ENCODE measurements around the gene OLFML2B. TPM values are rescaled to one million over a fixed set of nuclear protein-coding genes. Genes with fewer than 3 reads are reported as not detected.

The OLFML2B gene
- total RNA-seq, 1 experiment from 2014 or later, result 1.4 TPM

- H3K4me1 Mint-ChIP-seq, result peaks cover 15 to 20% of the 10 kb centered on the region in 2 experiments
- no peak overlapping the region for H3K23ac ChIP-seq (ENCODE audit: insufficient read length, low read depth, low read length)
- no CpG with 5 or more reads among the region's 9 CpGs for WGBS (ENCODE audit: extremely low coverage, insufficient read length, low lambda C conversion rate)
Observed at GRCh38 chr1:162009501-162010174, 14.0 kb downstream of the OLFML2B start.

More at GRCh38 chr1:162009501-162010174, 14.0 kb downstream of the OLFML2B start:
- H3K9me3 ChIP-seq (ENCODE audit: control insufficient read depth, low read depth, low read length), result no peaks in the 10 kb centered on the region
- Mint-ChIP-seq H3K4me3 (no peak overlapping the region), H3K36me3 (ENCODE audit: insufficient read depth in 1 of 3, low read depth in 3 of 3) (peaks cover 0 to 7% (median 1%) of the 10 kb centered on the region in 3 experiments; a peak in 4 of 7 replicates), H3K9me3 (peaks cover 2 to 8% of the 10 kb centered on the region in 2 experiments; a peak in 1 of 5 replicates), H3K27ac (no peak overlapping the region; a peak in 1 of 7 replicates), H3K27me3 (ENCODE audit: low read depth) (no peaks in the 10 kb centered on the region)
- H3K56ac ChIP-seq (ENCODE audit: insufficient read length, low read depth, low read length), result no peak overlapping the region
- no peaks in the 10 kb centered on the region for H3K79me1 ChIP-seq (ENCODE audit: insufficient read depth, low read depth, low read length, poor library complexity, severe bottlenecking)
- no peak overlapping the region for H3T11ph ChIP-seq (ENCODE audit: low read length)
- H3K23me2 ChIP-seq (ENCODE audit: insufficient read length, low read depth, low read length, poor library complexity, severe bottlenecking), result no peaks in the 10 kb centered on the region
- no peak overlapping the region for H3K4me2 ChIP-seq (ENCODE audit: insufficient read depth, insufficient read length, low read length)
- H3K18ac ChIP-seq (ENCODE audit: insufficient read length, low read depth, low read length), result no peak overlapping the region
- peaks cover 3% of the 10 kb centered on the region for H3K4me1 ChIP-seq (ENCODE audit: insufficient read depth, low read length)
- no peak overlapping the region for H2BK15ac ChIP-seq (ENCODE audit: low read depth, low read length)
- H4K20me1 ChIP-seq (ENCODE audit: control insufficient read depth, insufficient read depth, insufficient read length), result no peaks in the 10 kb centered on the region
- H2AK5ac ChIP-seq (ENCODE audit: insufficient read length, low read length), result no peak overlapping the region
- H2BK120ac ChIP-seq (ENCODE audit: low read depth, low read length, poor library complexity, severe bottlenecking), result no peak overlapping the region
- TF ChIP-seq, protein P1, sequence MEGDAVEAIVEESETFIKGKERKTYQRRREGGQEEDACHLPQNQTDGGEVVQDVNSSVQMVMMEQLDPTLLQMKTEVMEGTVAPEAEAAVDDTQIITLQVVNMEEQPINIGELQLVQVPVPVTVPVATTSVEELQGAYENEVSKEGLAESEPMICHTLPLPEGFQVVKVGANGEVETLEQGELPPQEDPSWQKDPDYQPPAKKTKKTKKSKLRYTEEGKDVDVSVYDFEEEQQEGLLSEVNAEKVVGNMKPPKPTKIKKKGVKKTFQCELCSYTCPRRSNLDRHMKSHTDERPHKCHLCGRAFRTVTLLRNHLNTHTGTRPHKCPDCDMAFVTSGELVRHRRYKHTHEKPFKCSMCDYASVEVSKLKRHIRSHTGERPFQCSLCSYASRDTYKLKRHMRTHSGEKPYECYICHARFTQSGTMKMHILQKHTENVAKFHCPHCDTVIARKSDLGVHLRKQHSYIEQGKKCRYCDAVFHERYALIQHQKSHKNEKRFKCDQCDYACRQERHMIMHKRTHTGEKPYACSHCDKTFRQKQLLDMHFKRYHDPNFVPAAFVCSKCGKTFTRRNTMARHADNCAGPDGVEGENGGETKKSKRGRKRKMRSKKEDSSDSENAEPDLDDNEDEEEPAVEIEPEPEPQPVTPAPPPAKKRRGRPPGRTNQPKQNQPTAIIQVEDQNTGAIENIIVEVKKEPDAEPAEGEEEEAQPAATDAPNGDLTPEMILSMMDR (conservative IDR thresholded peaks at IDR 0.05), result no peak
- H2BK12ac ChIP-seq (ENCODE audit: insufficient read length, low read depth, low read length), result no peak overlapping the region
- H2BK5ac ChIP-seq (ENCODE audit: insufficient read length, low read length), result no peak overlapping the region
- no peaks in the 10 kb centered on the region for H3K27me3 ChIP-seq (ENCODE audit: insufficient read depth, low read length)
- H3K79me2 ChIP-seq (ENCODE audit: insufficient read depth, low read length), result no peaks in the 10 kb centered on the region
- DNase-seq, result no peak
- H3K4ac ChIP-seq (ENCODE audit: low read depth, low read length), result no peak overlapping the region
- no peak overlapping the region for H3K9ac ChIP-seq (ENCODE audit: extremely low read depth, insufficient read length, low read length)
- no peak overlapping the region for H3K27ac ChIP-seq (ENCODE audit: insufficient read length, low read depth, low read length)
- H4K91ac ChIP-seq (ENCODE audit: insufficient read length, low read depth, low read length), result no peak overlapping the region
- no peak overlapping the region for H2BK20ac ChIP-seq (ENCODE audit: low read depth, low read length, poor library complexity, severe bottlenecking)
- H2AFZ ChIP-seq (ENCODE audit: low read length), result no peak overlapping the region
- no peak overlapping the region for H4K5ac ChIP-seq (ENCODE audit: insufficient read length, low read depth, low read length)
- H4K8ac ChIP-seq (replicated peaks; ENCODE audit: insufficient read length, low read depth, low read length), result no peak overlapping the region
- no peak overlapping the region for H3K14ac ChIP-seq (ENCODE audit: insufficient read depth, low read length)

Measured in H9 (cell line).